HEK293 (cell line): Measurements from ENCODE around the gene VPS54.

Source experiments
- OSR2 ChIP-seq: fragments of 450-650 bp; formaldehyde crosslinking; IDR thresholded peaks from 2 replicates; pipeline ENCODE4 v1.5.1; 2016; ENCODE audit warnings: missing biosample characterization, missing genetic modification characterization
- ZBTB21 ChIP-seq: fragments of 450-650 bp; formaldehyde crosslinking; IDR thresholded peaks from 2 replicates; pipeline ENCODE4 v1.5.1; 2017; ENCODE audit warnings: missing biosample characterization, missing genetic modification characterization
- ZNF707 ChIP-seq: fragments of 450-650 bp; formaldehyde crosslinking; IDR thresholded peaks from 2 replicates; pipeline ENCODE4 v1.5.1; 2016; ENCODE audit warnings: missing biosample characterization, missing genetic modification characterization
- ZNF791 ChIP-seq: fragments of 450-650 bp; formaldehyde crosslinking; IDR thresholded peaks from 2 replicates; pipeline ENCODE4 v1.5.1; 2016; ENCODE audit warnings: missing biosample characterization, missing genetic modification characterization
- TF ChIP-seq, protein P1 (sequence below): fragments of 450-650 bp; formaldehyde crosslinking; IDR thresholded peaks from 2 replicates; pipeline ENCODE4 v1.5.1; 2016; ENCODE audit warnings: missing biosample characterization, missing genetic modification characterization
- TF ChIP-seq, protein P2 (sequence below): fragments of 450-650 bp; formaldehyde crosslinking; IDR thresholded peaks from 2 replicates; pipeline ENCODE4 v1.5.1; 2016; ENCODE audit warnings: missing biosample characterization, missing genetic modification characterization

DNA sequence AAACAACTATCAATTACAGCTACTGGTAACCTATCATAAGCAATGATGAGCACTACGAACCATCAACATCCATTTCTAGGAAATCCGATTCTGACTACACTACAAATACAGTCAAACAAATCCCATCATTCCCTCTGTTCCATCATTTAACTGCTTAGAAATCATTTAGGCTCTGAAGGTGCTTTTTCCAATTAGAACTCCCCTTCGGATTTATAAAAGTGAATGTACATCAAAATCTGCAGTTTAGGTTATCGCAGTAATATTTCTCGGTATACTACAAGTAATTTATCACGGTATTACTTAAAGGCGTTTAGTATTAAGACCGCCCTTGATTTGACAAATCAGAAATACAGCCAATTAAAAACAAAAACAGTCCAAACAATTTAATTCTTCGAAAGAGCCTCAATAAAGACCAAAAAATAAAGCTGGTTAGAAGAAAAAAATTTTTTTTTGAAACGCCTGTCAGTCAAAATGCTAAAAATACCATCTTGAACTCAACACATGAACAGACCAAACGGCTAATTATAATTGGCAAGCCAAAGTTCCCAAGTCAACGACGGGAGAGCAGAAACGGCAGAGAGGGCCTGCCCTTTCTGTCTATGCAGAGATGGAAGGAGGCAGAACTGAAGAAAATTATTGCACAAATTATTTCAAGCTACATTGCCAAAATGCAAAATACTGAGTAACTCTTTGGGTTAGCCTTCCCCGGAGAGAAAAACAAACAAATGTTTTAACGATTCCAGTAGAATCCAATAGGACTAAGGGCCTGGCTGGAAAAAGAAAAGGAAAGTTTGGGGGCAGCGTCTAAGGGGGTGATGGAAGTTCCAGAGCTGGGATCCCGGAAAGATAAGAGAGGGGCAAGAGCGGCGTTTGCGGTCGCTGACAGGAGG is 1.2 kb downstream of the VPS54 start:
- TF ChIP-seq, protein P1, sequence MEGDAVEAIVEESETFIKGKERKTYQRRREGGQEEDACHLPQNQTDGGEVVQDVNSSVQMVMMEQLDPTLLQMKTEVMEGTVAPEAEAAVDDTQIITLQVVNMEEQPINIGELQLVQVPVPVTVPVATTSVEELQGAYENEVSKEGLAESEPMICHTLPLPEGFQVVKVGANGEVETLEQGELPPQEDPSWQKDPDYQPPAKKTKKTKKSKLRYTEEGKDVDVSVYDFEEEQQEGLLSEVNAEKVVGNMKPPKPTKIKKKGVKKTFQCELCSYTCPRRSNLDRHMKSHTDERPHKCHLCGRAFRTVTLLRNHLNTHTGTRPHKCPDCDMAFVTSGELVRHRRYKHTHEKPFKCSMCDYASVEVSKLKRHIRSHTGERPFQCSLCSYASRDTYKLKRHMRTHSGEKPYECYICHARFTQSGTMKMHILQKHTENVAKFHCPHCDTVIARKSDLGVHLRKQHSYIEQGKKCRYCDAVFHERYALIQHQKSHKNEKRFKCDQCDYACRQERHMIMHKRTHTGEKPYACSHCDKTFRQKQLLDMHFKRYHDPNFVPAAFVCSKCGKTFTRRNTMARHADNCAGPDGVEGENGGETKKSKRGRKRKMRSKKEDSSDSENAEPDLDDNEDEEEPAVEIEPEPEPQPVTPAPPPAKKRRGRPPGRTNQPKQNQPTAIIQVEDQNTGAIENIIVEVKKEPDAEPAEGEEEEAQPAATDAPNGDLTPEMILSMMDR (tag by site-specific recombination) = no peak
- no peak for TF ChIP-seq OSR2
- no peak for TF ChIP-seq ZNF707 (tag by site-specific recombination)
- TF ChIP-seq ZBTB21 (tag by site-specific recombination) = no peak
- TF ChIP-seq ZNF791 (tag by site-specific recombination) = no peak
- TF ChIP-seq, protein P2, sequence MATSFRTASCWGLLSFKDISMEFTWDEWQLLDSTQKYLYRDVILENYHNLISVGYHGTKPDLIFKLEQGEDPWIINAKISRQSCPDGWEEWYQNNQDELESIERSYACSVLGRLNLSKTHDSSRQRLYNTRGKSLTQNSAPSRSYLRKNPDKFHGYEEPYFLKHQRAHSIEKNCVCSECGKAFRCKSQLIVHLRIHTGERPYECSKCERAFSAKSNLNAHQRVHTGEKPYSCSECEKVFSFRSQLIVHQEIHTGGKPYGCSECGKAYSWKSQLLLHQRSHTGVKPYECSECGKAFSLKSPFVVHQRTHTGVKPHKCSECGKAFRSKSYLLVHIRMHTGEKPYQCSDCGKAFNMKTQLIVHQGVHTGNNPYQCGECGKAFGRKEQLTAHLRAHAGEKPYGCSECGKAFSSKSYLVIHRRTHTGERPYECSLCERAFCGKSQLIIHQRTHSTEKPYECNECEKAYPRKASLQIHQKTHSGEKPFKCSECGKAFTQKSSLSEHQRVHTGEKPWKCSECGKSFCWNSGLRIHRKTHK (tag by site-specific recombination) = no peak
